ENCODE results near the gene YPEL4. TPM values are rescaled to one million over a fixed set of nuclear protein-coding genes. Genes with fewer than 3 reads are reported as not detected.
A peak's percentile ranks its signal among the peaks of the same experiment; 100 is the strongest.

Gene YPEL4
- total RNA-seq, 3 donors from 2014 or later, result 0.39 to 2.4 (median 0.58) TPM

DNA sequence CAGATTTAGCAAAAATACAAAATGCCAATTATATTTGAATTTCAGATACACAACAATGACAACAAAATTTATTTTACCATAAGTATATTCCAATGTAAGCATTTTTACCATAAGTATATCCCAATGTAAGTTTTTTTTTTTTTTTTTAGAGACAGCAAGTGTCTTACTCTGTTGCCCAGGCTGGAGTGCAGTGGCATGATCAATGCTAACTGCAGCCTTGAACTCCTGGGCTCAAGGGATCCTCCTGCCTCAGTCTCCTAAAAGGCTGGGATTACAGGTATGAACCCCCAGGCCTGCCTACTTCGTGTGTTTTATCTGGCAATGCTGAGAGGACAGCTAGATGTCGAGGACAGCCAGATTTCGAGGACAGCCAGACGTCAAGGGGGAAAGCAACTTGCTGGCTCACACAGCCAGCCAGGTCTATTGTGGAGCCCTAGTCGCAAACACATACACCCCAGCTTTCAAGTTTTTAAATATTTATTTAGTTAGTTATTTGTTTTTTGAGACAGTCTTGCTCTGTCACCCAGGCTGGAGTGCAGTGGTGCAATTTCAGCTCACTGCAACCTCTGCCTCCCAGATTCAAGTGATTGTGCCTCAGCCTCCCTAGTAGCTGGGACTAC is 53.3 kb downstream of the YPEL4 start:
- intact Hi-C loops (cut with DNase I, micrococcal nuclease), result no loop called here
- ATAC-seq, result no peak
- DNase-seq, result no peak
- no peaks in the 10 kb centered on the region for H3K9me3 ChIP-seq
- H3K4me1 ChIP-seq (ENCODE audit: low read depth), result peaks cover 2% of the 10 kb centered on the region
- TF ChIP-seq CTCF (IDR thresholded peaks at IDR 0.05), result no peak
- no peaks in the 10 kb centered on the region for H3K36me3 ChIP-seq (ENCODE audit: low read depth)
- H3K4me3 ChIP-seq, result no peak overlapping the region

Small RNA genes lying within 50 kb of the gene (microRNA-seq; reads per million reads assigned to microRNA genes)
- gene MIR130A, result 4,159 reads per million, percentile 91 among the genes with 10 or more reads in this experiment

Other genes starting within 250 kb of the YPEL4 start
- gene SLC43A3, start 222.8 kb downstream of the YPEL4 start, total RNA-seq, result 10 to 100 TPM in 2 of 3 donors, 1 to 10 TPM in 1; 6.3 to 24.4 (median 16.9) TPM
- gene RTN4RL2, start 189.4 kb downstream of the YPEL4 start, total RNA-seq, result under 1 TPM; 0.38 to 0.73 (median 0.48) TPM
- gene SLC43A1, start 134.2 kb downstream of the YPEL4 start, total RNA-seq, result 10 to 100 TPM in 1 of 3 donors, 1 to 10 TPM in 2; 8.3 to 22.6 (median 9.9) TPM
- gene TIMM10, start 119.2 kb downstream of the YPEL4 start, total RNA-seq, result 10 to 100 TPM; 25.5 to 50.1 (median 49.9) TPM
- not detected for gene SMTNL1, start 112.3 kb downstream of the YPEL4 start, total RNA-seq
- gene UBE2L6, start 82.2 kb downstream of the YPEL4 start, total RNA-seq, result 10 to 100 TPM; 26.1 to 57.3 (median 53.9) TPM
- 100 to 1,000 TPM in 2 of 3 donors, 10 to 100 TPM in 1; 31.0 to 224 (median 112) TPM for gene SERPING1, start 52.2 kb downstream of the YPEL4 start, total RNA-seq
- 10 to 100 TPM; 10.0 to 13.1 (median 10.9) TPM for gene CLP1, start 7.8 kb upstream of the YPEL4 start, total RNA-seq
- 10 to 100 TPM; 75.5 to 83.0 (median 81.6) TPM for gene ZDHHC5, start 18.2 kb upstream of the YPEL4 start, total RNA-seq
- 10 to 100 TPM; 10.7 to 14.6 (median 12.5) TPM for gene MED19, start 62.3 kb upstream of the YPEL4 start, total RNA-seq
- 100 to 1,000 TPM in 2 of 3 donors, 10 to 100 TPM in 1; 83.6 to 119 (median 113) TPM for gene TMX2, start 62.7 kb upstream of the YPEL4 start, total RNA-seq
- 10 to 100 TPM; 68.3 to 84.0 (median 79.2) TPM for gene SELENOH, start 91.6 kb upstream of the YPEL4 start, total RNA-seq
- gene BTBD18, start 101.9 kb upstream of the YPEL4 start, total RNA-seq, result not detected
- gene CTNND1, start 111.9 kb upstream of the YPEL4 start, total RNA-seq, result 100 to 1,000 TPM; 311 to 545 (median 448) TPM

Measured in mucosa of descending colon (tissue), 3 donors.